Testis (tissue), 3 donors: Measurements from ENCODE around the gene PRLR. TPM values are rescaled to one million over a fixed set of nuclear protein-coding genes. Genes with fewer than 3 reads are reported as not detected.

Experiments used
- DNase-seq: peaks from one replicate; pipeline ENCODE4 v3.0.0-alpha.2; 2019
- H3K27ac ChIP-seq, 2 donors: fragments of 200-600 bp; sonication (generic); one replicate each; pipeline ENCODE4 v1.5.1; 2019
- H3K27me3 ChIP-seq: fragments of 200-600 bp; sonication (generic); one replicate; pipeline ENCODE4 v1.5.1; 2019
- H3K36me3 ChIP-seq: fragments of 200-600 bp; sonication (generic); one replicate; pipeline ENCODE4 v1.5.1; 2017; ENCODE audit warnings: low read depth; ENCODE audit errors: missing control alignments
- H3K4me1 ChIP-seq: fragments of 200-600 bp; sonication (generic); one replicate; pipeline ENCODE4 v1.5.1; 2019
- H3K4me3 ChIP-seq, 2 donors: fragments of 200-600 bp; sonication (generic); one replicate each; pipeline ENCODE4 v1.5.1; 2017 to 2019
- H3K9me3 ChIP-seq: fragments of 200-600 bp; sonication (generic); one replicate; pipeline ENCODE4 v1.5.1; 2017
- POLR2A ChIP-seq: fragments of 450-650 bp; IDR thresholded peaks from one replicate; pipeline ENCODE4 v1.6.1; 2017; ENCODE audit warnings: antibody characterized with exemption, mild to moderate bottlenecking, moderate library complexity
- WGBS, 2 donors: methylation state at CpG; one replicate each; pipeline ENCODE4 v1.1.5; 2018; 5-methylcytosine and 5-hydroxymethylcytosine counted together
- intact Hi-C: fragments of 100-400 bp; cut with DNase I; formaldehyde crosslinking; loops from one replicate; pipeline ENCODE4 v1.15.1; 2023; ENCODE audit warnings: low total_unique reads
- polyA plus RNA-seq: library from polyadenylated mRNA; stranded (reverse); fragments of 350-450 nt; fragmentation: Illumina TruSeq; extraction: RNeasy Lipid Tissue Mini Kit (QIAGEN cat#74804); gene quantifications from one replicate; pipeline ENCODE4 v1.2.3, GENCODE V29; 2014; ENCODE audit warnings: low read depth, low replicate concordance; ENCODE audit not compliant: insufficient read depth
- total RNA-seq, 2 donors: library from RNA; depleted of rRNA; stranded (reverse); fragments of >200 nt; gene quantifications; one replicate each; pipeline ENCODE4 v1.2.3, GENCODE V29; 2016
- TF ChIP-seq, protein P1 (sequence below), 3 experiments: fragments of 450-650 bp in 2 of 3; fragments of 200-600 bp in 1 of 3; sonication (generic) in 1 of 3; IDR thresholded peaks; one replicate each; pipeline ENCODE4 v1.5.1; 2016 to 2019; ENCODE audit warnings: antibody characterized with exemption in 3 of 3, mild to moderate bottlenecking in 2 of 3, moderate library complexity in 1 of 3

The PRLR gene
- total and polyA plus RNA-seq, 3 donors from 2014 or later: 1.6 to 6.3 (median 2.2) TPM

DNA sequence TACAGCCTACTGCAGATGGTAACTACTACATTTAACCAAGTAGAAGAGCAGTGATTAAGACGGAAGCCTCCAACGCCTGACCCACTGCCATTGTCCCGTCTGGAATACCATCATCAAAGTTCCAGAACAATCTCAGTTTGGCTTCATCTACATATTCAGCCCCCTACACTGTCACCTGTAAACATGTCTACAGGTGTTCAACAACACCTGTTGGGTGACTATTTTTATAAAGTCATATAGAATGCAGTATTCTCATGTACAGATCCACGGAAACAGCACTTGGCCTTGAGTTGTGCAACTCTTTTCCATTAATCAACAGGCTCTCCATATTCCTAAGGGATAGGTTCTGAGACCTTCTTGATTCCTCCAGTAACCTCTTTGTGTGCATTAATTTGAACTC, 129.3 kb downstream of the PRLR start:
- no peak overlapping the region for H3K27ac ChIP-seq
- no peaks in the 10 kb centered on the region for H3K27me3 ChIP-seq
- H3K9me3 ChIP-seq: no peaks in the 10 kb centered on the region
- WGBS, 2 donors: 88 to 91% methylated on average over 4 of the region's 4 CpGs
- no peaks in the 10 kb centered on the region for H3K36me3 ChIP-seq
- no peak overlapping the region for H3K4me3 ChIP-seq
- intact Hi-C loops: no loop called here
- no peak for TF ChIP-seq POLR2A
- TF ChIP-seq, protein P1, sequence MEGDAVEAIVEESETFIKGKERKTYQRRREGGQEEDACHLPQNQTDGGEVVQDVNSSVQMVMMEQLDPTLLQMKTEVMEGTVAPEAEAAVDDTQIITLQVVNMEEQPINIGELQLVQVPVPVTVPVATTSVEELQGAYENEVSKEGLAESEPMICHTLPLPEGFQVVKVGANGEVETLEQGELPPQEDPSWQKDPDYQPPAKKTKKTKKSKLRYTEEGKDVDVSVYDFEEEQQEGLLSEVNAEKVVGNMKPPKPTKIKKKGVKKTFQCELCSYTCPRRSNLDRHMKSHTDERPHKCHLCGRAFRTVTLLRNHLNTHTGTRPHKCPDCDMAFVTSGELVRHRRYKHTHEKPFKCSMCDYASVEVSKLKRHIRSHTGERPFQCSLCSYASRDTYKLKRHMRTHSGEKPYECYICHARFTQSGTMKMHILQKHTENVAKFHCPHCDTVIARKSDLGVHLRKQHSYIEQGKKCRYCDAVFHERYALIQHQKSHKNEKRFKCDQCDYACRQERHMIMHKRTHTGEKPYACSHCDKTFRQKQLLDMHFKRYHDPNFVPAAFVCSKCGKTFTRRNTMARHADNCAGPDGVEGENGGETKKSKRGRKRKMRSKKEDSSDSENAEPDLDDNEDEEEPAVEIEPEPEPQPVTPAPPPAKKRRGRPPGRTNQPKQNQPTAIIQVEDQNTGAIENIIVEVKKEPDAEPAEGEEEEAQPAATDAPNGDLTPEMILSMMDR (IDR thresholded peaks at IDR 0.05): no peak
- peaks cover 3% of the 10 kb centered on the region for H3K4me1 ChIP-seq
- no peak for DNase-seq

DNA sequence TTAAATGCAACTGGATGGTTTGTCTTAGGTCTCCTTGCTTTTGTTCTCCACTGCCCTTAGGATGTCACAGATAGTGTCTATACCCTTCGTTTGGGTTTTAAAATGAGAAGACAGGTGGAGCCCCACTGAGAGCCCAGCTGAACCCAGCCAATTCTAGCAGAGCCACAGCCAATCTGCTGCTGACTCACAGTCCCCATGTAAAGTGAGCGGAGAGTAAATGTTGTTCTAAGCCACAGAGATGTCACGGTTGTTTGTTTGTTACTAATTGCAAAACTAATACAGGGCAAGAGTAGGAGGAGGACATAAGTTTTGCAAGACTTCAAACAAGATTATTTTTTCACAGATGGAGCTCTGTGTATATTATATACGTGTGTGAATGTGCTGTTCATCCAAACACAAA, 132.1 kb downstream of the PRLR start:
- intact Hi-C loops: no loop called here
- Histone ChIP-seq H3K4me1 (peaks cover 10% of the 10 kb centered on the region), H3K36me3 (no peaks in the 10 kb centered on the region), H3K4me3 (no peak overlapping the region), H3K27ac (no peak overlapping the region), H3K9me3 (no peaks in the 10 kb centered on the region), H3K27me3 (no peaks in the 10 kb centered on the region)
- TF ChIP-seq POLR2A: no peak
- TF ChIP-seq, protein P1 (IDR thresholded peaks at IDR 0.05): no peak
- WGBS, 2 donors: 84 to 87% methylated on average over 4 of the region's 4 CpGs
- DNase-seq: no peak

DNA sequence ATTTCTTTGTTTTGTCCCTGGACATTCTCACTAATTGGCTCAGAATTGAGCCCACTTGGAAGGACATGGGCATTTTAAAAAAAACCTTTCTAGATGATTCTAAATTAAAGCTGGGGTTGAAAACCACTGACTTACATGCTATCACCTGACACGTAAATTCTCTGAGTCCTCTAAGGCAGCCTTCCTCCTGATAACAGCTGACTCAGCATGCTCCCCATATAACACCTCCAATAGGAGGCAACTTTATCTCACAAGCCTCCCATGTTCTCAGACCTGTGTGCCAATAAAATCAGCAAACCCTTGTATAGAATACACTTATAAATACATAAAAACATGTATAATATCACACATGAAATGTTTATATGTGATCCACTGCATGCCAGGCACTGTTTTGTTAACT, 133.4 kb downstream of the PRLR start:
- DNase-seq: no peak
- 67 to 83% methylated on average over 1 of the region's 1 CpG for WGBS, 2 donors

DNA sequence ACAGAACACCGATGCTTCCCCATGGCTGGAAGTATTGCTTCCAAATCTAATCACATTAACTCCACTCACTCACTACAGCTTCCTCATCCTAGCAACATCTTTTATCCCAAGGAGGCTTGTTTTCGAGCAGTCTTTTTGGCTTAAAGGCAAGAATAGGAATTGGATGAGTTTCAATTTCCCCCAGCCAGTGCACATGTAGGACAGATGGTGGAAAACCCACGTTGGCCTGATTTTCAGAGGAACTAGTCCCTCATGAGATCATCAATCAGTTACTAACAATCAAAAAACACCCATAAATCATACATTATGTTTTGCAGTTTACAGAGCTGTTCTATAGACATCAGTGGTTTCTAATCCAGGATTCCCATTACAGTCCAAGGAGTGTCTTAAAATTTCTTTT, 134.1 kb downstream of the PRLR start:
- no peak for DNase-seq
- intact Hi-C loops: no loop called here
- 40 to 46% methylated on average over 3 of the region's 3 CpGs for WGBS, 2 donors
- TF ChIP-seq, protein P1 (IDR thresholded peaks at IDR 0.05): no peak
- TF ChIP-seq POLR2A: no peak
- Histone ChIP-seq H3K27ac (no peak overlapping the region), H3K9me3 (no peaks in the 10 kb centered on the region), H3K36me3 (no peaks in the 10 kb centered on the region), H3K4me1 (peaks cover 10% of the 10 kb centered on the region), H3K4me3 (no peak overlapping the region), H3K27me3 (no peaks in the 10 kb centered on the region)

More for the DNA sequence above, 133.4 kb downstream of the PRLR start:
- H3K4me1 ChIP-seq: peaks cover 10% of the 10 kb centered on the region
- intact Hi-C loops: no loop called here
- TF ChIP-seq POLR2A: no peak
- TF ChIP-seq, protein P1 (IDR thresholded peaks at IDR 0.05): no peak
- no peak overlapping the region for H3K4me3 ChIP-seq
- no peak overlapping the region for H3K27ac ChIP-seq
- H3K27me3 ChIP-seq: no peaks in the 10 kb centered on the region
- H3K36me3 ChIP-seq: no peaks in the 10 kb centered on the region
- no peaks in the 10 kb centered on the region for H3K9me3 ChIP-seq

DNA sequence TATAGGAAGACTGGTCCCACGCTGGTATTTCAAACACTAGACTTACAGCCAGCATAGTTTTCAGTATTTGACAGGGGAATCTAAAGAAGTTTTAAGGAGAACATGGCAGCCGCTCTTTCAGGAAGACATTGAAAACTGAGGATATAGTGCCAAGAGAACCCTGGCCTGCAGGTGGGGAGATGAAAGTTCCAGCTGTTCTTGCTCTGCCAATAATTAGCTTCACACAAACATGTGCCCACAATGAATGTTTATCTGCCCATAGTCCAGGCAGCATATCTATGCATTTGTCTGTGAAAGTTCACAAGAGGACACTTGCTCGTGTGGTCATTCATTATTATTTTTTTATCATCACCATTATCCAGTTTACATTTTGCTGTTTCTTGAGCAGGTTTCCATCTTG, 134.9 kb downstream of the PRLR start:
- WGBS, 2 donors: 72 to 91% methylated on average over 3 of the region's 3 CpGs
- Histone ChIP-seq H3K27ac (no peak overlapping the region), H3K4me1 (peaks cover 10% of the 10 kb centered on the region), H3K27me3 (no peaks in the 10 kb centered on the region), H3K36me3 (no peaks in the 10 kb centered on the region), H3K4me3 (no peak overlapping the region), H3K9me3 (no peaks in the 10 kb centered on the region)
- no peak for TF ChIP-seq POLR2A
- TF ChIP-seq, protein P1 (IDR thresholded peaks at IDR 0.05): no peak
- DNase-seq: no peak
- intact Hi-C loops: no loop called here
